Activated naive CD4-positive, alpha-beta T cell treated with anti-CD3 and anti-CD28 coated beads, Interleukin-2, amount 50 U/mL, for 72 hours (primary cell): Measurements from ENCODE around the gene FHIT. TPM values are rescaled to one million over a fixed set of nuclear protein-coding genes. Genes with fewer than 3 reads are reported as not detected.

Experiments
- ATAC-seq, 2 donors: fragments of 150-1000 bp; cut with Tn5 transposase; 2 replicates each; pipeline ENCODE4 v1.10.0; 2021; ENCODE audit warnings: mild to moderate bottlenecking in 2 of 2, moderate library complexity in 2 of 2
- DNase-seq, 2 donors: peaks; one replicate each; pipeline ENCODE4 v3.0.0; 2021 to 2022; ENCODE audit warnings: low spot score in 2 of 2
- H3K27ac Mint-ChIP-seq, 2 donors: one replicate each; pipeline ENCODE4 v1.8.0; 2022; ENCODE audit warnings: mild to moderate bottlenecking in 2 of 2, mixed read lengths in 2 of 2
- H3K36me3 Mint-ChIP-seq, 2 donors: one replicate each; pipeline ENCODE4 v1.8.0; 2022; ENCODE audit warnings: mixed read lengths in 2 of 2
- H3K9me3 Mint-ChIP-seq, 2 donors: one replicate each; pipeline ENCODE4 v1.8.0; 2022; ENCODE audit warnings: mixed read lengths in 2 of 2
- total RNA-seq, 2 donors: library from RNA; stranded (reverse); gene quantifications; one replicate each; pipeline ENCODE4 v1.2.3, GENCODE V29; 2022

FHIT gene
- total RNA-seq, 2 donors from 2014 or later, result 21.3 to 37.0 TPM

DNA sequence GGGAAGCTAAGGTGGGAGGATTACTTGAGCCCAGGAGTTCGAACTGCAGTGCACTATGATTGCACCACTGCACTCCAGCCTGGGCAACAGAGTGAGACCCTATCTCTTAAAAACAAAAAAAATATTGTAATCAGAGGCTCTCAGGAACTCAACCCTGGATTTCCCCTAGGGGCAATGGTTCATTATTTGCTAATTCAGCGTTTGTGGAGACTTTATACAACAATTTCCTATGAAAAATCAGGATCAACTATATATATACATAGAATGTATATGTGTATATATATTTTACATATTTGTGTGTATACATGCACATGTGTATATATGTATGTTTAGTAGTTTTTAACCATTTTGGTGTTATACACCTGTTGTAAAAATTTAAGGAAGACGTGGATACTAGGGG lies 463.1 kb downstream of the FHIT start:
- ATAC-seq, result no peak
- Mint-ChIP-seq H3K9me3 (peaks cover 1 to 2% of the 10 kb centered on the region in 2 donors), H3K27ac (no peak overlapping the region), H3K36me3 (peaks cover 0 to under 1% of the 10 kb centered on the region in 2 donors)
- DNase-seq, result no peak

DNA sequence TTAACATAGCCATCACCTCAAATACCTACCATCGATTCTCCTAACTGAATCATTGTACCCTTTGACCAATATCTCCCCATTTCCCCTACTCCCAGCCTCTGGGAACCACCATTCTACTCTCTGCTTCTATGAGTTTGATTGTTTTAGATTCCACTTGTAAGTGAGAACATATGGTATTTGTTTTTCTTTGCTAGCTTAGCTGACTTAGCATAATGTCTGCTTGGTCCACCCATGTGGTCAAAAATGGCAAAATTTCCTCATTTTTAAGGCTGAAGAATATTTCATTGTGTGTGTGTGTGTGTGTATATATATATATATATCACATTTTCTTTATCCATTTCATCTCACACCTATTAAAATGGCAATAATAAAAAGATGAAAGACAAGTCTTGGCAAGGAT lies 469.3 kb downstream of the FHIT start:
- no peak overlapping the region for H3K27ac Mint-ChIP-seq
- peaks cover 6% of the 10 kb centered on the region in 2 donors for H3K9me3 Mint-ChIP-seq
- DNase-seq, result no peak
- ATAC-seq, result no peak
- peaks cover 0 to 6% of the 10 kb centered on the region in 2 donors for H3K36me3 Mint-ChIP-seq

DNA sequence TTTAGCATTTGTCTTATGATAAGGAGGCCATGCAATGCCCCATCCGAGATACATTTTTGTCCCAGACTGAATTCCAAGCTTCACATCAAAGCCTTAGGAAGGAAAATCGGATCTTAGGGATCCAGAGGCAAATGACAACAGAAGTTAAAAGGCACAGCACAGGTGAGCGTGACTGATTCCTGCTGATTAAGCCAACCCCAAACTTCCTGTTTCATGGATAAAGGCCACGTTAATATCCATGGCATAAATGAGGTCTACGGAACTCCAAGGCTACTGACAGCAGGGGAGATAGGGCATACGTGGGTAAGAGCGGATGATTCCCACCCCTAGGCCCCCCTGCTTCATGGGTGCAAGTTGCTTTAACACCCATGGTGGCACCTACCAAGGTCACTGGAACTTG lies 471.6 kb downstream of the FHIT start:
- DNase-seq (no peak), ATAC-seq (no peak)
- no peak overlapping the region for H3K27ac Mint-ChIP-seq
- peaks cover 8 to 13% of the 10 kb centered on the region in 2 donors for H3K36me3 Mint-ChIP-seq
- H3K9me3 Mint-ChIP-seq, result peaks cover 6 to 15% of the 10 kb centered on the region in 2 donors

DNA sequence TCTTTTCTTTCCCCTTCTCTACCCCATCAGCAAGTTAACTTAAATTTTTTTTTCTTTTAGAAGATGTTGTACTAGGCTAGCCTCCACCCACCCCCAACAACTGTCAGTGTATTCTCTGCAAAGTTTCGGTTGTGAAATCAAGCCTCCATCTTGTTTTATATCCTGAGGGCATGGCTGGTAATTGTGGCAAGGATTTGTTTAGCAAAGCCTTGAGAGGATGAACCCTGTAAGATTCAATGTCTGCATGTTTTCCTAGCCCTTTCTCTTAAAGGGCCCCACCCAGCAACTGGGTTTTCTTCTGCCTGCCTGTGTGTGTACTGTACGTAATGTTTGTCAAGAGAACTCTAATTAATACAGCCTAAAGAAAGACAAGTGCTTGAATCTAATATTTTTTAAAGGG lies 475.3 kb downstream of the FHIT start:
- Mint-ChIP-seq H3K27ac (no peak overlapping the region), H3K9me3 (peaks cover 0 to 8% of the 10 kb centered on the region in 2 donors), H3K36me3 (peaks cover 7 to 8% of the 10 kb centered on the region in 2 donors)
- DNase-seq, result no peak
- no peak for ATAC-seq

DNA sequence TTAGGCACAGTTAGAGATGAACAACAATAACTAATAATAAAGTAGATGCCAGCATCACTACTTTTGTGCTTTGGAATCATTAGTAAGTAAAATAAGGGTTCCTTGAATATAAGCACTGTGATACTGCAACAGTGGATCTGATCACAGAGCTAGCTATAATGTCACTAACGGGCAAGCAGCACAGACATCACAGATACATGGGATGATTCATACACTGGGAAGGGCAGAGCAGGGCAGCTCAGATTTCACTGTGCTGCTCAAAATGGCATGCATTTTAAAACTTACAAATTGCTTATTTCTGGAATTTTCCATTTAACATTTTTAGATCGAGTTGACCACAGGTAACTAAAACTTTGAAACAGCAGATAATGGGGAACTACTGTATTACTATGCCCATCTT lies 476.6 kb downstream of the FHIT start:
- ATAC-seq (no peak), DNase-seq (no peak)
- peaks cover 0 to 8% of the 10 kb centered on the region in 2 donors for H3K9me3 Mint-ChIP-seq
- H3K36me3 Mint-ChIP-seq, result peaks cover 7 to 8% of the 10 kb centered on the region in 2 donors
- H3K27ac Mint-ChIP-seq, result no peak overlapping the region

DNA sequence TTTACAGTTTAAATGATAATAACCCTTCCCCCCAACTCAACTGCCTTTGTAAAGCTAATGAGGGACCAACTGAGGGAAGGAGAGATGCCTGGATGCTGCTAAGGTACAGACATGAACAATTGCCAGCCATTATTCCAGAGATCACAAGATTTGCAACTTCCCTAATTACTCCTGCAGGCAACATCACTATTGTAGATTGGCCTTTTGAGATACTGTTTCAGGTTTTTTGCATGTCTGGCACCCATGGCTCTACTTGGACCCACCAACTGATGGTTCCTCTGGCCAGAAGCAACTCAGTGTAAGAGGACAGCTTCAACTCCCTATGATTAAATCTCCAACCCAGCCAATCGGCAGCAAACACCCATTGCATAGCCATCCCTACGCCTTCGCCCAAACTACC lies 478.7 kb downstream of the FHIT start:
- Mint-ChIP-seq H3K36me3 (peaks cover 7 to 8% of the 10 kb centered on the region in 2 donors), H3K27ac (no peak overlapping the region), H3K9me3 (peaks cover 0 to 8% of the 10 kb centered on the region in 2 donors)
- DNase-seq (no peak), ATAC-seq (no peak)

DNA sequence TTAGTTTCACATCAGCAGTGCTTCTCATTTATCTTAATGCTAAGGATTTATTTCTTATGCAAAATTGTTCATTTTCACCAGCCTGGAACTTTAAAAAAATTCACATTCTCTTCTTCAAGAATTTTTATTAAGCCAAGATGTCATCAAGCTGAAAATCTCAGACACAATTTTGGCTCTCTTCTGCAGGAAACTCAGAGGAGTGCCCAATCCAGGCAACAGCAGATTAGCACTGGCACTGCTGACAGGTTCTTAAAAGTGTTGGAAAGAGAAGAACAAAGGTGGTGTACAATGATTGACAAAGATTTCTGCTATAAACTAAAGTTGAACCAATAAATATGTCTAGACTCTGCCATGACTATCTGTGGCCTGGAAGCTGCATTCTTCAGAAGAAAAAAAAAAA lies 479.5 kb downstream of the FHIT start:
- H3K9me3 Mint-ChIP-seq, result peaks cover 0 to 8% of the 10 kb centered on the region in 2 donors
- DNase-seq (no peak), ATAC-seq (no peak)
- H3K36me3 Mint-ChIP-seq, result peaks cover 7 to 8% of the 10 kb centered on the region in 2 donors
- H3K27ac Mint-ChIP-seq, result no peak overlapping the region

DNA sequence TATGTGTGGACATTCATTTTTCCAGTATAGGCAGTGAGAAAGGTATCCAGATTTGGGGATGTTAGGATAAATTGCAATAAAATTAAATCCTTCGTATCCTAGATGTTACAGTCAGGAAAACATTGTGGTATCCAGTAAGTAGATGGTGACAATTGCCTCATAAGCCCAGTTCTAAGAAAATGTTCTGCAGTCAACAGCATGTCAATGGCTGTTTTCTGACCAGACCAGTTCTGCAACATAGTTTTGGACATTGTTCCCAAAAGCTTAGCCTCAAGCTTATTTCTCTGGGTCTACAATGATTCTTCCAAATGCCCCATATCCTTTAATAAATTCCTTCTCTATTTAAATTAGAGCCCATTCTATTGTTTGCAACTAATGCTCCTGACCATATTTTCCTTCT lies 480.7 kb downstream of the FHIT start:
- H3K36me3 Mint-ChIP-seq, result peaks cover under 1 to 2% of the 10 kb centered on the region in 2 donors
- ATAC-seq (no peak), DNase-seq (no peak)
- H3K9me3 Mint-ChIP-seq, result no peaks in the 10 kb centered on the region
- H3K27ac Mint-ChIP-seq, result no peak overlapping the region

DNA sequence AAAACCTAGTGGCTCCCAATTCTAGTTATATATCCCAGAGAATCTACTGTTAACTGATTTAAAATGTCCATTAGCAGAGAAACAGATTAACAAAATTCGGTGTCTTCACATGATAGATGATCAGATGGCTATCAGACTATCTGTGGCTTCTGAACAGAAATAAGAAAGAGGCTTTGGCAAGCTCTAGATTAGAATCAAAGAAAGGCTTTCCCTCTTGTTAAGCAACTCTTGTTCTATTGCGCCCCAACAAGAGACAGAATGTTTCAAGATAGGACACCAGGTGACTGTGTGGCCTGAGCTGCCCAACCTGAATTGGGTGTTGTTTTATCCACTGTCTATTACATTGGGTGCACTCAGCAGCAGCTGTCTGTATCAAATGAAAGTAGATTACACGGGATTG lies 483.7 kb downstream of the FHIT start:
- ATAC-seq (no peak), DNase-seq (no peak)
- no peak overlapping the region for H3K27ac Mint-ChIP-seq
- no peaks in the 10 kb centered on the region for H3K9me3 Mint-ChIP-seq
- no peaks in the 10 kb centered on the region for H3K36me3 Mint-ChIP-seq

DNA sequence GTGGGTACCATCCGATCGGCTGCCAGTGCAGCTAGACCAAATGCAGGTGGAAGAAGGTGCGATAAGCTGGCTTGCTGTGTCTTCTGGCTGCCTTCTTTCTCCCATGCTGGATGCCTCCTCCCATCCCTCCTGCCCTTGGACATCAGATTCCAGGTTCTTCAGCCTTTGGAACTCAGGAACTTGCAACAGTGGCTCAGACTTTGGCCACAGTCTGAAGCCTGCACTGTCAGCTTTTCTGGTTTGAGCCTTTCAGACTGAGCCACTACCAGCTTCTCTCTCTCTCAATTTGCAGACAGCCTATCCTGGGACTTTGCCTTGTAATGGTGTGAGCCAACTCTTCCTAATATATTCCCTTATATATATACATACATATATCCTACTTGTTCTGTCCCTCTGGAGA lies 485.5 kb downstream of the FHIT start:
- DNase-seq, result no peak
- no peak for ATAC-seq
- H3K9me3 Mint-ChIP-seq, result no peaks in the 10 kb centered on the region

DNA sequence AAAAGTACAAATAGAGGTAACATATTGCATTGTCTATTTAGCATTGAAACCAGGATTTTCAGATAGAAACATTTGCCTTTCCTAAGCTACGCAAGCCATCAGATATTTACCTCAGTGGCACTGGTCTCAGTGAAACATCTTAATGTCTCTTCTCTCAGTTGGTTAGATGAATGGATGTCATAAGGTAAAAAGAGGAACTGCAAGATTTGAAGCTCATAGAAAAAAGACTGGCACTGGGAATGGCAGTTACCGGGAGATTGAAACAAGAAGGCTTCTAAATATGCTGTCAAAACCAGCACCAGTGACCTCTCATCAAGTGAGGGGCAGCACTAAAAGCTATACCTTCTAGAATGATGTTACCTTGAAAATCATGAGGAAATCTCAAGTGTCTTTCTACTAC lies 486.4 kb downstream of the FHIT start:
- DNase-seq (no peak), ATAC-seq (no peak)
- no peaks in the 10 kb centered on the region for H3K36me3 Mint-ChIP-seq
- no peak overlapping the region for H3K27ac Mint-ChIP-seq
- peaks cover 3% of the 10 kb centered on the region in 2 donors for H3K9me3 Mint-ChIP-seq

More for the DNA sequence above, 485.5 kb downstream of the FHIT start:
- no peak overlapping the region for H3K27ac Mint-ChIP-seq
- no peaks in the 10 kb centered on the region for H3K36me3 Mint-ChIP-seq

DNA sequence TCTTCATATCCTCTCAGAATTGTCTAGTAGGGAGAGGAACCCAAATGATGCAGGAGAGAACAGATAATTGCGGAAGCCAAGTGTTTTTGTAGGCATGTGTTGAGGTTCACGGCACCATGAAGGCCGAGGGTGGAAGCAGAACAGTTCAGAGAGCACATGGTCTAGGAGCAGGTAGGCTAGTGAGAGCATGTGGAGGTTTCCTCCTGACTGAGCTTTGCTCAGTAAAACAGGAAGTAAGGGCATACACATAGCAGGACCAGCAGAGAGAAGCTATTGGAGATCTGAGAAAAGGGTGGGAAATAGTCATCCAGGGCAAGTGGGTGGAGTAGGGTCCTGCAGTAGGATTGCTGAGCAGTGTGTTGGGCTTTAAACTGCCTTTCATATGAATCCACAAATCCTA lies 491.1 kb downstream of the FHIT start:
- no peak for DNase-seq
- H3K36me3 Mint-ChIP-seq, result peaks cover 0 to 9% of the 10 kb centered on the region in 2 donors
- H3K27ac Mint-ChIP-seq, result no peak overlapping the region
- H3K9me3 Mint-ChIP-seq, result peaks cover 9 to 13% of the 10 kb centered on the region in 2 donors
- ATAC-seq, result no peak

DNA sequence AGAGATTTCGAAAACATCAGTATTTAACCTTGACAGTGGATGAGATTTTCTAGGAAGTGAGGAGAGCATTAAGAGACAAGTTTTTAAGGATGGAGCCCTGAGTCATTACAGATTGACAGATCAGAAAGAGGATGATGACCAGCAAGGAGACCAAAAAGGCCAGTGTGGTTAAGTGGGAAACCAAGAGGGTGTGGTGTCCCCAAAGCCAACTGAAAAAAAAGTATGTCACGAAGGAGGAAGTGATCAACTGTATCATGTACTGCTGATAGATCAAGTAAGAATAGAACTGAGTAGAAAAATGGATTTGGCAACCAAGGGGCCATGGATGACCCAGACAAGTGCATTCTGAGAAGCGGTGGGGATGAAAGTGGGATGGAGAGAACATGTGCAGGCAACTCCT lies 491.8 kb downstream of the FHIT start:
- peaks cover 9 to 13% of the 10 kb centered on the region in 2 donors for H3K9me3 Mint-ChIP-seq
- no peak overlapping the region for H3K27ac Mint-ChIP-seq
- ATAC-seq, result peak in 1 of 2 donors; percentile 34
- peaks cover 0 to 9% of the 10 kb centered on the region in 2 donors for H3K36me3 Mint-ChIP-seq
- DNase-seq, result no peak

DNA sequence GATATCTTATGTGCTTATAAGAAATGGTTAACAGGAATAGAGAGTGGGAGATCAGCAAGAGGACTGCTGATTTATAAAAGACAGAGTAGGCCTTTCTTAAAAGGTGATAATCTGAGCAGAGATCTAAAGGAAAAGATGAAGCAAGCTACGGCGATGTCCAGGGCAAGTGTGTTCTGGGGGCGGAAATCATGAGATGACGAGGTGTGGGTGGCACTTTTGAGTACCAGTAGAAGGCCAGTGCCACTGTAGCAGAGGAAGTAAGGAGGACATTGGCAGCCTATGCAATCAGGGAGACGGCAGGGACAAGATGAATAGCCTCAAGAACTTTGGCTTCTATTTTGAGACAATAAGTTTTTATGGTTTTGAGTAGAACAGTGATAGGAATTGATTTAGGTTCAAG lies 492.4 kb downstream of the FHIT start:
- H3K27ac Mint-ChIP-seq, result peak overlapping the region in 1 of 2 donors; percentile 14
- peaks cover 9 to 13% of the 10 kb centered on the region in 2 donors for H3K9me3 Mint-ChIP-seq
- no peak for ATAC-seq
- peaks cover 0 to 9% of the 10 kb centered on the region in 2 donors for H3K36me3 Mint-ChIP-seq
- no peak for DNase-seq

DNA sequence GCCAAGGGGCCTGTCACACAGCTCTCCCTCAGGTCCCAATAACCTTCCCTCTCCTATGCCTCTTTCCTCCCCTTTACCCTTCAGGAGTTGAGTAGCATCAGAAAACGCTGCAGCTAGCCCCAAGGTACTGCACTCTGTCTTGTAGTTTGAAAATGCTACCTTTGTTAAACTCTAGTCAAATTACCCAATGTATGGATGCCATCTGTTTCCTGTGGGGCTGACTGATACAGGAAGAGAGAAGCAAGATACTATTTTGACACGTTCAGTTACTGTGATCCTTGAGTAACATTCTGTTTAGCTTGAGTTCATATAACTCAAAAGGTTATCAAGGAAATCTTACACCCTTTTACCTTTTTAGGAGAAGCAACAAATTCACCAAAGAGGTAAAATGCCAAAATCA lies 493.1 kb downstream of the FHIT start:
- ATAC-seq (no peak), DNase-seq (no peak)
- no peak overlapping the region for H3K27ac Mint-ChIP-seq
- peaks cover 9 to 13% of the 10 kb centered on the region in 2 donors for H3K9me3 Mint-ChIP-seq
- peaks cover 0 to 9% of the 10 kb centered on the region in 2 donors for H3K36me3 Mint-ChIP-seq

DNA sequence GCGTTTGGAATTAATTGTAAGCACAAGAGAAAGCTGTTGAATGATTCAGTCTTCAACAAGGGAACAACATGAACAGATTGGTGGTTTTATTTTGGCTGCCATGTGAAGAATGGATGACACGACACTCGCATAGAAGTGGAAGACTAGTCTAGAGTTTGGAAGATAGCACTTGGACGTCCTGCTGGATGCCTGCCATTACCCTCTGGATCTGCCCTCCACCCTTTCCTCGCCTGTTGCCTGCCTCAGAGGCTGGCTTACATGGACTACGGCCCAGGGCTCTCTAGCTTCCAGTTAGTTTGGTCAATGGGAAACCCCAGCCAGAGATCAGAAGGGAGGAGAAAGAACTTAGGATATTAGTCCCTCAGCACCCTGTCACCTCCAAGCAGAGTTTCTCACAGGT lies 493.5 kb downstream of the FHIT start:
- no peak for ATAC-seq
- H3K27ac Mint-ChIP-seq, result no peak overlapping the region
- H3K9me3 Mint-ChIP-seq, result peaks cover 9 to 13% of the 10 kb centered on the region in 2 donors
- DNase-seq, result no peak
- peaks cover 0 to 9% of the 10 kb centered on the region in 2 donors for H3K36me3 Mint-ChIP-seq

DNA sequence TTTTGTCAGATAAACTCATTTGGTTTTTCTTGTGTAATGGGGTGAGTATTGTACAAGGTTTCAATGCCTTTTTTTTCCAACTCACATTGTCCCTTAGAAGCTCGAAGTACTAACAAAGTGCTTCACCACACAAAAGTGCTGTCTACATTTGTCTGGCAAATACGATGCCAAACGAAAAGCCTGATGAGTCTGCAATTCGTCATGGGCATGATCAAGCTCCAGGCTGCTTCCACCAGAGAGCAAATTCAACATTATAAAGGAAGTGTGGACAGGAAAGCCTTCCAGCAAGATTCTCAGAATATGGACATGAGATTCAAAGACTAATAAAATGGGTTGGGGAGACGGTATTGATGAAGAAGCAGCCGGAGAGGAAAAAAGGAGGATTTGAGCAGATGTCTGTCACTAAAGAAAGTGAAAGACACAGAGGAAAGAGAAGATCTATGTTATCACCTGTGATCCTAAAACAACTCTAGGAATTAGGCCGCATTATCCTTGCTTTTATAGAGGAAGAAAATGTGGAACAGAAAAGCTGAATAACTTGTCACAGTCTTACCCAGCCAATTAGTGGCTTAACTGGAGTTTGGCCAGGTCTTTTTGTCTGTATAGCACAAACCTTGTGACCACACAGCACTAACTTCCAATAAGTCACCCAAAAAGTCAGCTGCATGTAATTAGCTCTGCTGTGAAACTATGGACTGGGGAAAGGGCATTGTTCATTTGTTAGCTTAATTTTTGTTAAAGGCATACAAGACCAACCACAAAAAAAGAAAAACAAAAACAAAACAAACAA lies 494.8 kb downstream of the FHIT start:
- H3K27ac Mint-ChIP-seq, result no peak overlapping the region
- ATAC-seq (no peak), DNase-seq (no peak)
- H3K36me3 Mint-ChIP-seq, result peaks cover 0 to 9% of the 10 kb centered on the region in 2 donors
- peaks cover 9 to 13% of the 10 kb centered on the region in 2 donors for H3K9me3 Mint-ChIP-seq

DNA sequence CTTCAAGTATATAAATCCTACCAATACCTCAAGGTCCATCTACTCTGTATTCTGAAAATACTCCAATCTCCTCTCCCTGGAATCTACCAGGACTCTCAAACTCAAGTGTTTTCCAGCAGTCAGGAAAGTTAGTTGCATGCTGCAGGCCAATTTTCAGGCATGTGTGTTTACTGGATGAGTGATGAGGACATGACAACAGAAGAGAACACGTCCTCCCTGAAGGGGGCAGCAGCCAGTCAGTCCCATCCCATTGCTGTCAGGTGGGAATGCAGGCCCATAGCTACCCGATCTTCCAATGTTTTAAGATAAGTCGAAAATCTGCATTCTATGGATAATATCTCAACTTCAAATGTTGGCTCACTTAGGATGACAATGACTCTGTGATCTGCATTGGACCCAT lies 496.2 kb downstream of the FHIT start:
- Mint-ChIP-seq H3K36me3 (peaks cover 10 to 18% of the 10 kb centered on the region in 2 donors), H3K9me3 (peaks cover 15 to 21% of the 10 kb centered on the region in 2 donors), H3K27ac (no peak overlapping the region)
- ATAC-seq, result no peak
- DNase-seq, result no peak
